PFSK-1 (cell line): ENCODE measurements around the gene UCP2.

ENCODE experiments used
- FOXP2 ChIP-seq: optimal IDR thresholded peaks from 2 replicates; pipeline ENCODE3; 2011; ENCODE audit warnings: borderline replicate concordance, control low read depth, inconsistent platforms; ENCODE audit not compliant: insufficient read depth; ENCODE audit errors: extremely low read length, extremely low read depth
- POLR2AphosphoS5 ChIP-seq: IDR thresholded peaks from 2 replicates; pipeline ENCODE4 v1.6.1; 2012; ENCODE audit warnings: low read depth, mild to moderate bottlenecking, control low read depth, low read length, moderate library complexity
- REST ChIP-seq, 2 experiments: IDR thresholded peaks; 2 replicates each; pipeline versions ENCODE4 v1.6.1 to v1.8.0; 2011 to 2012; ENCODE audit warnings: low read depth in 2 of 2, low read length in 2 of 2, control low read depth in 1 of 2, inconsistent platforms in 1 of 2, mild to moderate bottlenecking in 1 of 2, moderate library complexity in 1 of 2; ENCODE audit not compliant: insufficient read depth in 1 of 2
- SIN3A ChIP-seq: IDR thresholded peaks from 2 replicates; pipeline ENCODE4 v1.6.1; 2012; ENCODE audit warnings: mild to moderate bottlenecking, low read length, moderate library complexity, borderline replicate concordance; ENCODE audit not compliant: insufficient read depth
- TAF1 ChIP-seq: IDR thresholded peaks from 2 replicates; pipeline ENCODE4 v1.6.1; 2012; ENCODE audit warnings: low read length, control low read depth, borderline replicate concordance; ENCODE audit not compliant: insufficient read depth

Gene UCP2

GRCh38 chr11:74002832-74003231 is 20.2 kb upstream of the UCP2 start:
- TF ChIP-seq POLR2AphosphoS5 = no peak
- TF ChIP-seq TAF1 = no peak
- no peak for TF ChIP-seq REST (IDR thresholded peaks at IDR 0.05; ENCODE audit: insufficient read depth in 1 of 2, low read depth in 2 of 2, low read length in 2 of 2)
- TF ChIP-seq FOXP2 = no peak
- TF ChIP-seq SIN3A = no peak

- TF ChIP-seq REST (IDR thresholded peaks at IDR 0.05; ENCODE audit: insufficient read depth in 1 of 2, low read depth in 2 of 2, low read length in 2 of 2) = no peak
- TF ChIP-seq POLR2AphosphoS5 = no peak
- no peak for TF ChIP-seq TAF1
- no peak for TF ChIP-seq FOXP2
- TF ChIP-seq SIN3A = no peak
Observed at GRCh38 chr11:74001822-74002286, 19.2 kb upstream of the UCP2 start.

DNA sequence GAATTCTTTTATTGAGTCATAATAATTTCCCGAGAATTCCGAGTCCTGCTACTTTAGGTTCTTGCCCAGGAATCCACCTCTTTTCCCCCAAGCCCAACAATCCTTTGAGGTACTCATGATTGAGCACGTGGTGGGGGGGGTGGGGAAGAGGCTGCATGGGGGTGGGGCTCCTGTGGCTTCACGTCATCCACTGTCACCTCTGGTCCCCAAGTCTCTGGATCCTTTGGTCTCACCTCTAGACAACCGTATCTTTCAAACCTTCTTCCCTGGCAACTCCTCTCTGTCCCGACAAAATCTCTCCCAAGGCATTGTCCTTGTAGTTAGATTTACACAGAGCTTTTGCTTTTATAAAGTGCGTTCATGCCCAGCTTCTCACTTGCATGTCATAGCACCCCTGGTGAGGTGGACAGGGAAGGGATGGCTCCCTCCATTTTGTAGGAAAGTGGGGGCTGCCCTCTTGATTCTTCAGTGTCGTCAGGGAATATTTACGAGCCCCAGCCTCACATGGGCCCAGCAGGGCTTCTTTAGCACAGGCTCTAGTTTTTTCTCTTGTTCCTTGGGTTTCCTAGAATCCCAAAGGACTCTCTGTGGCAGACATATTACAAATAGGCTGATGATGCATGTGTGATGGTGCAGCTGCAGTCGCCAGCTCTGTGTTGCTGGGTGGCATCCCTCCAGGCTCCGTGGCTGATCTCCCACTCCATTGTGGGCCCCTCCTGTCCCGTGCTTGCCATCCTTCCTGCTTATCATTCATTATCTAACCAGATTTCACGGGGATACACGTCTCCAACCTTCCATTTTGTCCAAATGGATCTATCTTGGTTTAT is 17.9 kb upstream of the UCP2 start:
- no peak for TF ChIP-seq FOXP2
- no peak for TF ChIP-seq REST (IDR thresholded peaks at IDR 0.05; ENCODE audit: insufficient read depth in 1 of 2, low read depth in 2 of 2, low read length in 2 of 2)

- TF ChIP-seq SIN3A = no peak
- no peak for TF ChIP-seq FOXP2
- no peak for TF ChIP-seq REST (IDR thresholded peaks at IDR 0.05; ENCODE audit: insufficient read depth in 1 of 2, low read depth in 2 of 2, low read length in 2 of 2)
- no peak for TF ChIP-seq POLR2AphosphoS5
- no peak for TF ChIP-seq TAF1
Observed at GRCh38 chr11:73999581-74000306, 17.1 kb upstream of the UCP2 start.
